ENCODE data around the gene ANKRD65.
"Not testable (repeated sequence)": the region's sequence is repeated elsewhere in the genome, so short reads cannot be mapped to it uniquely, and the experiment has no call there.

ANKRD65 gene

DNA sequence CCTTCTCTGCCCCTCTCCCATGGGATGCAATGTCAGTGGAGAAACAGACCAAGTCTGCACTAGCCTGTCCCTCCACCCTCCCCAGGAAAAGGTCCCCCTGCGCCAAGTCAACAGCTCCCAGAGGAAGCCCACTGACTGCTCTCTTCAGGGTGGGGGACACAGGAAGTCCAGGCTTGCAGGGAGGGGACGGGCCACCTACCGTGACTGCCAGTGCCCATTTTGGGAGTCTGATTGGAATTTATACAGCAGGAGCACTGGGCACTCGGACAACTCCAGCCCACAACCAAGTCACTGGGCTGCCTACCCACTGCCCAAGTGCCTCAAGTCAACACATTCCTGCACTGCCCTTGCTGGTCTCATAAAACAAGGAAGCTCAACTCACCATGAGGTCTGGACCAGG lies 28.1 kb downstream of the ANKRD65 start:
- no peak for DNase-seq

- DNase-seq, result no peak
Measured at GRCh38 chr1:1391225-1391624, 29.9 kb downstream of the ANKRD65 start.

DNA sequence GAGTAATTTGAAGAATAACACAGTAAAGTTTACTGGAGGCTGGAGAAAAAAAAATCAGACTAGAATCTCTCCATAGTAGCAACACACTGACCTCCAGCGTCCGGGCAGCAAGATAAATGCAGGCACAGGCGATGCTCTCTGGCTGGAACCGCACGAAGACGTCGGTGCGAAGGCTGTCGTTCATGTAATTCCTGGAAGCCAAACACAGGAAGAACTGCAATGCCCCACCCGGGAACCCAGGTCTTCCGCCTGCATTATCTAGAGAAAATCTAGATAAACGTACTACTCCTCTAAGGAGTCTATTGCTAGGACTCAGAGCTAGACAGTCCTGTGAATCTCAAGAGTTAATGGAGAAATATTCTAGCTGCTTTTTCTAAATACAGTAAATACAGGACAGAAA lies 30.4 kb downstream of the ANKRD65 start:
- no peak for DNase-seq

GRCh38 chr1:1388078-1388472 lies 33.0 kb downstream of the ANKRD65 start:
- DNase-seq, result no peak

GRCh38 chr1:1387098-1388077 lies 33.7 kb downstream of the ANKRD65 start:
- DNase-seq, result no peak

DNA sequence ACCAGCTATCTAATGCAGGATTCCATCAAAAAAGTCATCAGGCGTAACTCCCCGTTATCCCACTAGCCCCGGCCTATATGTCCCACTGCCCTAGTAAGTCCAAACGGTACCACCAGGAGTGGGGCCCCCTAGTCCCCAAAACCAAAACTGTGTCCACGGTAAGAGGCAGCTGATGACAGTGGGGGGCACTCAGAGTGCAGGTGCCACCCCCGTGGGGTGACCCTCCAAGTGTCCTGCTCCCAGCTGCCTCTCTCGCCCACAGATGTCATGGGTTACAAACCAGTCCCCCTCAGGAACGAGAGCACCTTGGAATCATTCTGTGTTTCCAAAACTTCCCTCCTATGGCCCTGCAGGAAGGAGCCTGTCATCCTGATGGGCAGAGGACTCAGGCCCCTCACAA lies 35.1 kb downstream of the ANKRD65 start:
- DNase-seq, result no peak

DNA sequence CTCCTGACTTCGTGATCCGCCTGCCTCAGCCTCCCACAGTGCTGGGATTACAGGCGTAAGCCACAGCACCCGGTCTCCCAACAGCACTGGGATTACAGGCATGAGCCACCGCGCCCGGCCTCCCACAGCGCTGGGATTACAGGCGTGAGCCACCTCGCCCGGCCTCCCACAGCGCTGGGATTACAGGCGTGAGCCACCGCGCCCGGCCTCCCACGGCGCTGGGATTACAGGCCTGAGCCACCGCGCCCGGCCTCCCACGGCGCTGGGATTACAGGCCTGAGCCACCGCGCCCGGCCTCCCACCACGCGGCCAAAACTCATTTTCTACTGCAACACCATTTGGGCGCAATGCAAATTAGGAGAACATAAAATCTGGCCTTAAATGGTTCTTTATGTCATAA lies 35.7 kb downstream of the ANKRD65 start:
- DNase-seq, result not testable (repeated sequence)

DNA sequence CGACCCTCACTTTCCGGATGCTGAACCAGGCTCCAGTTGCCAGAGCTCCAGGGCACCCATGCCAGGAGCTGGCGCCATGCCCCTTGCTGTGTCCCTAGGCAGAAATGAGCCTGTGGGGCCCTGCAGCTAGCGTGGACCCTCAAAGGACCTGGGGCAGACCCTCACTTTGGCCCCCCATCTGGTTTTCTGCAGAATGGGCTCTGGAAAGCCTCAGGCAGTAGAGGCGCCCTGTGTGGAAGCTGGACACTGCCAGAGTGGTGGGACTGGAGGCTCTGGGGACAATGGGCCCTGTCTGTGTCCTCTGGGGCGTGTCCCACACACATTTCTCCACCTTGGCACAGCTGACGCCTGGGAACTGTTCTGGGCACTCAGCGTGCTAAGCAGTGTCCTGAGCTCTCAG lies 39.8 kb downstream of the ANKRD65 start:
- no peak for DNase-seq

DNA sequence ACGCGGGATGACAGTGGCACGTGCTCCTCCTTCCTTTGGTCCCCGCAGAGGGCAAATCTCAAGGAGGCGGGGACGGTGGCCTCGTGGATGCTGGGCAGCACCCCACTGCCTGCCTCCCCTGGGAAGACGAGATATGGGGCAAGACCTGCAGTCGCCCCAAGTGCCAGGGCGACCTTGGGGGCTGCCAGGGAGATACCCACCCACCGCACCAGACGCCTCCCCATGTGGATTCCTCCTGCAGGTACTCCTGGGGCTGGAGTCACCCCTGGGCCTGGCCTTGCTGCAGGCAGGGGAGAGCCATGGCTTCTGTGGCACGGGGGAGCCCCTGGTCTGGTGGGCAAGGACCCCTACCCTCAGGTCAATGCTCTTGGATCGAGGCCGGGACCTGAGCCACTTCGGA lies 40.2 kb downstream of the ANKRD65 start:
- DNase-seq, result no peak

DNA sequence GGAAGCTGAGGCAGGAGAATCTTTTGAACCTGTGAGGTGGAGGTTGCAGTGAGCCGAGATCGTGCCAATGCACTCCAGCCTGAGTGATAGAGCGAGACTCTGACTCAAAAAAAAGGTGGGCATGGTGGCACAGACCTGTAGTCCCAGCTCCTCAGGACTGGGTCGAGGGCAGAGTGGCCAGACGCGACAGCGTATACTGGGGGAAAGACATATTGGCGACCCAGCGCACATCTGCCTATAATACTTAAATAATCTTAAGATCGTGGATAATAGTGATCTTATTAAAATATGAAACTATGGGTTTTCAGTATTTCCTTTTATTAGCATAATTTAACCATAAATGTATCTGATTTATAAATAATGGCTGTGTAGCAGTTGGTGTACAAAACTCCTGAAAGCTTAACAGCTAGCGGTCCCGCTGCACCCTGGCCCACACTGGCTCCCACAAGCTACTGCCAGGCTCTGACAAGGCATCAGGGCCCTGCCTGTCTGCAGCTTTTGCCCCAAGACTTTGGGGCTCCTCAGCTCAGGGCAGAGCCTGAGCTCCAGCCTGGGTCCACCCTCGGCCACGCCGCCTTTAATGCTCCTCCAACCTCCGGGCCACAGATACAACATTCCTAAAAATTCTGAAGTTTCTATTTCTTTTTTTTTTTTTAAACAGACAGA lies 43.4 kb downstream of the ANKRD65 start:
- DNase-seq, result no peak

GRCh38 chr1:1376551-1377226 lies 44.4 kb downstream of the ANKRD65 start:
- DNase-seq, result no peak

DNA sequence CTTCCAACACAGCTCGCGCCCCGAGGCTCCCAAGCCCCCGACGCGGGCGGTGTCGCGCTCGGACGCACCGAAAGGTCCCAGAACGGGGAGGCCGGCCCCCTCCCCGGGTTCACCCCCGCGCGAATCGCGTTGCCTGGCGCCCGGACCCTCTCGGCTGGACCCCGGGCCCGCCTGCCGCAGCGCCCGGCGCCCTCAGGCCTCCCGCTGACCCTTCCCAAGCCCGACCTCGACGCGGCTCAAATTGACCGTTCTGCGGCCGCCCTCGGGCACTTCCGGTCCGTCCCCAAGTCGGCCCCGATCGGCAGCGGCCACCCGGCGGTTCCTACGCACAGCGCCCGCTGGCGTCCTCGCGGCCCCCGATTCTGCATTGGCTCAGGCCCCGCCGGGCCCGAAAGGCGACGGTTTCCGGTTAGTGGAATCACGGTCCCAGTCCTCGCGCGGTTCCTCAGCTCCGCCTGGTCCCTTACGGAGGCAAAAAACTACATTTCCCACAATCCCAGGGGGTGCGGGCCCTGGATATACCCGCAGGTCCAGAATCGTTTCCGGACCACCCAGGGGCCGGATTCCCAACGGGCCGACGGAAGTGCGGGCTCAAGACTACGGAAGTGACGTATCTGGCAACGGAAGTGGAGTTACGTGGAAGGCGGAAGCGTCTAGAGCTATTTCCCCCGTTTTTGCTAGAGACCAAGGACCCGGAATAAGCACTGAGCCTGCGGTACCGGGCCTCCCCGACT lies 46.0 kb downstream of the ANKRD65 start, which contains the start of gene AURKAIP1:
TSS of gene AURKAIP1 (minus strand) at position 279 of the 734 bp plus-strand sequence. CDS start 451 bp downstream, outside the sequence.
- DNase-seq, result peak; percentile 94 to 95

DNA sequence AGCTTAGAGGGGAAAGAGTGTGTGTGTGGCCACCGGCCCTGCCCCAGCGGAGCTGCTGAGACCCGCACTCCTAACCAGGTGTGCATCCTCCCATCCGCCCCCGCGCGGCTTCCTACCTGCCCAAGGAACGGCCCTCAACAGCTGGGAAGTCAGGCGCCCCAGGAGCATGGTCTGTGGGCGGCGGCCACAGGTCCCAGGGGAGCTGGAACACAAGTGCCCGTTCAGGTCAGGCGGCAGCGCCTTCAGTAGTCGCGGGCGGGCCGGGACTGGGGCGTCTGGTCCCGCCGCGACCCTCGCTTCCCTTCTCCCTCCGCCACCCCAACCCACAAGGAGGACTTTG lies 46.5 kb downstream of the ANKRD65 start:
- no peak for DNase-seq

DNA sequence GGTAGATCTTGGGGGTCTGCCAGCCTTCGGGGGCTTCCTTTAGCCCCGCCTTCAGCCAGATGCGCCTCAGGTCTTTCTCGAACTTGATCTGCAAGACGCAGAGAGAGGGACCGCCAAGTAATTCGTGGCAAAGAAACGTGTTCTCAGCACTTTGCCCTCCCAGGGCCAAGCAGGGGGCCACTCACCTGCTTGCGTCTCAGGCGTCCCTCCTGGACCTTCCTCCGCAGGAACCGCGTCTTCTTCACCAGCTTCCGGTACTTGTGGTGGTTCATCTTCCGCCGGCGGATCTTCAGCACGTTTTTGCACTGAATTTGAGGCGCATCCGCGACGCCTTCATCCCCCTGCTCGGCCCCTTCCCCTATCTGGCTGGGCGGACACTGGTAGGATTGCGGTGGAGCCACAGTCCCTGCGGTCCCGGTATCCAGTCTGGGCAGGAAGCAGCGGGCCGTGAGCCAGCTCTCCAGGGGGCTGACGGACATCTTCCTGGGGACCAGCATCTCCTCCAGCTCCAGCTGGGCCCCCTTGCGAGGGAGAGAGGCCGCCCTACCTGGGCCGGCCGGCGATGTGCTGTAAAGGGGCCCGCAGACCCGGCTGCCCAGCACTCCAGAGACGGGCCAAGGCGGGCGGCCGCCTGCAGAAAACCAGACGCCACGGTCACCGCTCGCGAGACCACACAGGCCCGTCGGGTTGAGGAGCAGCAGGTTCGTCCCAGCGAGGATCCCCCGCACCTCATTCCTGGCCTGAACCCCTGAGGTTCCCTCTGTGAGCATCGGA lies 47.1 kb downstream of the ANKRD65 start:
- no peak for DNase-seq

GRCh38 chr1:1373051-1373814 lies 47.8 kb downstream of the ANKRD65 start:
- DNase-seq, result no peak

GRCh38 chr1:1371746-1372711 lies 49.0 kb downstream of the ANKRD65 start:
- peak in 1 of 2 experiments; percentile 37 for DNase-seq

- no peak for DNase-seq
Measured at GRCh38 chr1:1371364-1371745, 49.7 kb downstream of the ANKRD65 start.

- DNase-seq, result no peak
Measured at GRCh38 chr1:1370771-1371300, 50.2 kb downstream of the ANKRD65 start.

GRCh38 chr1:1370094-1370493 lies 51.0 kb downstream of the ANKRD65 start:
- DNase-seq, result not testable (repeated sequence)

Measured in SW 1271 (cell line).